PC-3 (cell line): Measurements from ENCODE around the gene LRRC49.

Source experiments
- CTCF ChIP-seq: fragments of 300-600 bp; sonication (generic); conservative IDR thresholded peaks from 2 replicates; pipeline ENCODE4 v1.5.1; 2017; ENCODE audit warnings: antibody characterized with exemption, low read depth, mild to moderate bottlenecking, low read length
- EZH2phosphoT487 ChIP-seq: fragments of 300-600 bp; sonication (generic); IDR thresholded peaks from 2 replicates; pipeline ENCODE4 v1.6.1; 2018; ENCODE audit warnings: mild to moderate bottlenecking, antibody characterized with exemption, low read length, borderline replicate concordance

GRCh38 chr15:70995383-70995970 is 102.9 kb downstream of the LRRC49 start:
- TF ChIP-seq CTCF = no peak
- no peak for TF ChIP-seq EZH2phosphoT487
